ENCODE results near the gene MARK4.
"Not testable (repeated sequence)": the region's sequence is repeated elsewhere in the genome, so short reads cannot be mapped to it uniquely, and the experiment has no call there.

Gene MARK4

DNA sequence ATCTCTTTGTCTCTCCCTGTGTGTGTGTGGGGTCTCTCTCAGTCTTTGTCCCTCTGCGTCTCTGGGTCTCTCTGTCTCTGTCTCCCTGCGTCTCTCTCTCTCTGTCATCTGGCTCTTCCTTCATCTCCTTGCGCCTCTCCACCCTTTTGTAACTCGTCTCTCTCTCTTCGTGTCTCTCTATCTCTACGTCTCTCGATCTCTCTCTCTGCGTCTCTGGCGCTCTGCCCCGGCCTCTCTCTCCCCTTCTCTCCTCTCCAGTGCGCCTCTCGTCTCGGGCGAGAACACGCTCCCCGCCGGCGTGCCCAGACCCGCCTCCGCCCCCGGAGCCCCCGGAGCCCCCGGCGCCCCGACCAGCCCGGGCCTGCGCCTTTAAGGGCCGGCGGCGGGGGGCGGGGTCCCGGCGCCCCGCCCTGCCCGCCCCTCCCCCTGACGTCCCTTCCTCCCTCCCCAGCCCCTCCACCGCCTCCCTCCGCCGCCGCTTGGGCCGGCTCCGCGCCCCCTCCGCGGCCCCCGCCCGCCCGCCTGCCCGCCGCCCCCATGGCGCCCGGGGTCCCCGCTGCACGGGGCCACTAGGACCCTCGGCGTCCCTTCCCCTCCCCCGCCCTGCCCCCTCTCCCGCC, at the start of gene MARK4:
Gene MARK4, plus strand, starts transcription at position 440 of the 620 bp plus-strand sequence. CDS start 318 bp downstream, outside the sequence.
- peak; percentile 33 to 44 for DNase-seq (ENCODE audit: low read depth in 2 of 2)

DNA sequence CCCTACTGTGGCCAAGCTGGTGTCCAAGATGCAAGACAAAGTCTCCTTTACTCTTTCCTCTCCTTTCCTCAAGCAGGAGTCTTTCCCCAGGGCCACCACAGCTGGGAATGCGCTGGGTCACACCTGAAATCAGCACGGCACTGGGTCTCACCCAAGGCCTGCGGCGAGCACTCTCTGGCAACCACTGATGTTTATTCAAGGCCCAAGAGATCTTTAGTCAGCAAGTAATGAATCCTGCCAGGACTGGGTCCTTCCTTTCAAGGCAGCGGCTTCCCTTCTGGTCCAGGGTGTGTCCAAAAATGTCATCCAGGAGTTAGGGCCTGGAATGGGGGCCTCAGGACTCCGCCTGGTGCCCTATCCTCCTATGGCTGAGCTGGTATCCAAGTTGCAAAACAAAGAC, 48.4 kb upstream of the MARK4 start:
- no peak for DNase-seq (ENCODE audit: low read depth in 2 of 2)

DNA sequence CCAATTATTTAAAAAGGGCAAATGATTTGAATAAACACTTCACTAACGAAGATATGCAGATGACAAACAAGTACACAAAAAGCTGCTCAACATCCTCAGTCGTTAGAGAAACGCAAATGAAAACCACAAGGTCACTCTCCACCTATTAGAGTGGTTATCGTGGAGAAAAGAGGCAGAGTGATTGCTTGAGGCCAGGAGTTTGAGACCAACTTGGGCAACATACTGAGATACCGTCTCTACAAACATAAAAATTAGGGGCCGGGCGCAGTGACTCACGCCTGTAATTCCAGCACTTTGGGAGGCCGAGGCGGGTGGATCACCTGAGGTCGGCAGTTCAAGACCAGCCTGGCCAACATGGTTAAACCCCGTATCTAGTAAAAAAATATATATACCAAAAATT, 45.3 kb upstream of the MARK4 start:
- no peak for DNase-seq (ENCODE audit: low read depth in 2 of 2)

DNA sequence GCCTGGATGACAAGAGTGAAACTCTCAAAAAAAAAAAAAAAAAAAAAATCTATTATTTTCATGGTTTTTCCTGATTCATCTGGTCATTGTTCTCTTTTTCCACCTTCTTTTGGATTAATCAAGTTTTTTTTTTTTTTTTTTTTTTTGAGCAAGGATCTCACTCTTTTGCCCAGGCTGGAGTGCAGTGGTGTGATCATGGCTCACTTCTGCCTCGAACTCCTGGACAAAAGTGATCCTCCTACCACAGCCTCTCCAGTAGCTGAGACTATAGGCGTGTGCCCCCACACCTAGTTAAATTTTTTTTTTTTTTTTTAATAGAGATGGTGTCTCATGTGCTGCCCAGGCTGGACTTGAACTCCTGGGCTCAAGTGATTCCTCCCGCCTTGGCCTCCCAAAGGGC, 44.7 kb upstream of the MARK4 start:
- no peak for DNase-seq (ENCODE audit: low read depth in 2 of 2)

DNA sequence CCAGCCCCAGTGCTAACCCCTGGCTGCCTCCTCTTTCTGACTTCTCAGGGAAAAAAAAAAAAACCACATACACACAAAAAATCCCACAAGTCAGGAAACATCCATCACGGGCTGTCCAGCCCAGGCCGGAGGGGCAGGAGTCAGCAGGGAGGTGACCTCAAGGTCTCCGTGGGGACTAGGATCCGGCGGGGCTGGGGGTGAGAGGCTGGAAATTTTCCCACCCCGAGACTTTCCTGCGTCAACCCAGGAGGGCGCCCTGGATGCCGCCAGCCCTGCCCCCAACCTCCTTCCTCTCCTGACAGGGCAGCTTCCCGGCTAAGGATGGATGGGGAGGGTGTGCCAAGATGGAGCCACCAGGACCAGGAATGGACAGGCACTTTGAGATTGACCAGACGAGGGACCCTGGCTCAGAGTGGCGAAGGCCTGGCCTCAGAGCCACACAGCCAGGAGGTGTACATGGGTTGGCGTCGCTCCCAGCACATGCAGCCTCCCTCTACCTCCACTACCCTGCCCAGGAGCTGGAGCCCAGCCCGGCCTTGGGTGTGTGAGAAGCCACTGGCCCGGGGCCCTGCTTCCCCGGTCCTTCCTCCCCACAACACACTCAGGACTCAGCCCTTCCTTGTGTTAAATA, 39.2 kb upstream of the MARK4 start:
- no peak for DNase-seq (ENCODE audit: low read depth in 2 of 2)

DNA sequence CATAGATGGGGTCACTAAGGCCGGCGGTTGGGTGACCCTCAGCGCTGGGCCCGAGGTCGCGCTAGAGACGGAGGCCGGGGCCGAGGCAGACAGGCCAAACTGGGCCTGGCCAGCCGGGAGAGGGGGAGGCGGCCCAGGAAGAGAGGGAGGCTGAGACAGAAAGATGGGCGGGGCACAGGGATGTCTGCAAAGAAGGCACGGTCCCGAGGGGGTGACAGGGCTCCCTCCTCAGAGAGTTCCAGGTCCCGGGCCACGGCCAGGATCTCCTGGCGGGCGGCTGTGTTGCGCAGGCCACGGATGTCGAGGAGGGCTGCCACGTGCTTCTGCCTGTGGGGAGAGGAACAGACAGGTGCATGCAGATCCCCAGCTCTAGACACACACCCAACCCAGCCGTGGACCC, 38.0 kb upstream of the MARK4 start:
- no peak for DNase-seq (ENCODE audit: low read depth in 2 of 2)

DNA sequence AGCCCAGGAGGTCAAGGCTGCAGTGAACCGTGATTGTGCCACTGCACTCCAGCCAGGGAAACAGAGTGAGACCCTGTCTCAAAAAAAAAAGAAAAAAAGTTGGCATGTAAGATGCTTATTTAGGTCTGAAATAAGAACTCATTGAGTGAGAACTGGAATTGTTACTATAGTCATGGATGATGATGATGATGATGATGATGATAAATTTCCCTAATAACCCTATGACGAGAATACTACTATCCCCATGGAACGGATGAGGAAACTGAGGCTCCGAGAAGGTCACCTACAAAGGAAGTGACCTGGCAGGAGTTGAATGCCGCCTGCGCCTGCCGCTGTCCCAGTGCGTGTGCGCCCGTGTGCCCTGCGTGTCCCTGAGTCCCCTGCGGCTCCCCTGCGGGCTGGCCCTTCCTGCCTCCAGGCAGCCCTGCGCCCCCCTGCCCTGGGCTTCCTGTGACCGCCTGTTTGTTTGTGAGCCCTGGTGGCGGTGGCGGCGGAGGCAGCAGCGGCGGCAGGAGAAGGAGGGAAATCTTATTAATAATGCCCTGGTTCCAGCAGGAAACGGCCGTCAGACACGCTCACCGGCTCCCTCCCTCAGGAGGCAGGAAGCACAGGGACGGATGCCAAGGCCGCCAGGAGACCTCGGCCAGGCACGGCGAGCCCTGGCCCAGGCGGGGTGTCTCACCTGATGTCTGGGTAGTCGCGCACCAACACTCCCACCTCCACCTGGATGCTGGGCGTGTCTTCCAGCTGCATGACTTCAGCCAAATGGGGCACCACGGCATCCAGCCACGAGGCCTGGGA, 35.5 kb upstream of the MARK4 start:
- DNase-seq (ENCODE audit: low read depth in 2 of 2): no peak

DNA sequence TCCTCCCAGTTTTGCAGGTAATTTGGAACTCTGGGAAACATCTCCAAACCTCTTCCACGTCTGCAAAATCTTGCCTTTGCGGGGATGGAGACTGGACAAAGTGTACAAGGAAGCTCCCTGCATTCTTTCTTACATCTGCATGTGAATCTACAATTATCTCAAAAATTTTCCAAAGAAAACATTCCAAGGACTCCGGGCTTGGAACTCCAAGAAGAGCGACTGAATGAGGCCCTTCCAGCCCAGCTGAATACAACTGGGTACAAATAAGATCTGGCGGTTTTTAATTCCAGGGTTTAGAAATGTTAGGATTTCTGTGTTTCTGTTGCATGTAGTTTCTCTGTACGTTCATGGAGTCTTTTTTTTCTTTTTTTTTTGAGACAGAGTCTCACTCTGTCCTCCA, 34.4 kb upstream of the MARK4 start:
- no peak for DNase-seq (ENCODE audit: low read depth in 2 of 2)

DNA sequence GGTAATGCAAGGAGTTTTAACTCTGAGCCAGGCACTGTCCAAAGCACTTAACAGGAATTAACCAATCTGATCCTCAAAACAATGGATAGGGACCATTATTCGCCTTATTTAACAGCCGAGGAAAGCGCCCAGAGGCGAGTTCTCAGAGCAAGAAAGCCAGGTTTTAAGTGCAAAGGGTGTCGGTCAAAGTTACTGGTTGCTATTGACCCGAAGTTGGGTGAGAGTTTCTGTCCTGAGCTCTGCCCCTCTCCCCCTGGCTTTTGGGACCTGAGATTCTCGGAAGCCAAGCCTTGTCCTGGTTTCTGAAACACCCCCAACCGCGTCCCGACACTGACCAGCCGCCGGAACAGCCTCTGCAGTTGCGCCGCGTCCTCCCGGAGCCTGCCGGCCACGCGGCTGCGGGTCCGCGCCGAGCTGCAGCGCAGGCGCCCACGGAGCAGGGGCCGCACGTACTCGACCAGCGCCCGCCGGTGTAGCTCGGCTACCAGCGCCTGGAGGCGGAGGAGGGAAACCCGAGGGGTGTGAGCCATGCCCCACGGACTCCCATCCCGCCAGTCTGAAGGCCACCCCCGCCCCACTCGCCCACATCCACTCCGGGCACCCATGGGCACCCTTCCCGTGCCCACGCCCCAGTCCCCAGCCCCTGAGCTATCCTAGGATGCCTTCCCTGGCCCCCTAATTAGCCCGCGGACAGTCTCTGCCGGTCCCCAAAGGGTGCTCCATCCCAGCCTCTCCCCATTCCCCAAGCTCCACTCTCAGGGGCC, 33.7 kb upstream of the MARK4 start:
- no peak for DNase-seq (ENCODE audit: low read depth in 2 of 2)

DNA sequence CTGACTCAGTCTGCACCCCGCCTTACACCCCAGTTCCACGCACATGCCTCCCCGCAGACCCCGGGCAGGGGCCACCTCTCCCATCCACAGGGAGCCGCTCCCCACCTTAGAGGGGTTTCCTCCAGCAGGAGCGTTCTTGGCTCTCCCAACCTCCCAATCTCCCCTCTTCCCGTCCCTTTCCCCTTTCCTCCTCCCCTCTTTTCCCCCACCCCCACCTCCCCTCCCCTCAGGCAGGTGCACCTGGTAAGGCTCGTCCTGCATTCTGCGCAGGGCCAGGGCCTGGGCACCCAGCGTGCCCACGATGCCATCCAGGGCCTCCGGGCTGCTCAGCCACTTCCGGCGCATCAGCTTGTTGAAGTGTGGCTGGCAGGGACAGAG, 33.1 kb upstream of the MARK4 start:
- no peak for DNase-seq (ENCODE audit: low read depth in 2 of 2)

DNA sequence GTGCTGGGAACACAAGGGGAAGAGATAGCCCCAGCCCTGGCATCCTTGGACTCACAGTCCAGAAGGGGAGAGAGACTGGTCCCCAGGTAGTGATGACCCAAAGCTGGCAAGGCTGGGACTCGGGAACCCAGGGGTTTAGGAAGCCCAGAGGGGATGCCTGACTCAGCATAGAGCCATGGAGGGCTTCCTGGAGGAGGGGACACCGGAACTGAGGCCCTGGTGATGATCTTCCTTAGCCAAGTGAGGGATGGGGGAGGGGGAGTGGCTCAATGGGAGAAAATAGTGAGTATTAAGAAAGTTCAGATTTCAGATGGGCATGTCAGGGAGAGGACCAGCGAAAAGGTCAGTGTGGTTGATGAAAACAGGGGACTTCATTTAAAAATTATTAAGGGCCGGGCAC, 32.6 kb upstream of the MARK4 start:
- no peak for DNase-seq (ENCODE audit: low read depth in 2 of 2)

DNA sequence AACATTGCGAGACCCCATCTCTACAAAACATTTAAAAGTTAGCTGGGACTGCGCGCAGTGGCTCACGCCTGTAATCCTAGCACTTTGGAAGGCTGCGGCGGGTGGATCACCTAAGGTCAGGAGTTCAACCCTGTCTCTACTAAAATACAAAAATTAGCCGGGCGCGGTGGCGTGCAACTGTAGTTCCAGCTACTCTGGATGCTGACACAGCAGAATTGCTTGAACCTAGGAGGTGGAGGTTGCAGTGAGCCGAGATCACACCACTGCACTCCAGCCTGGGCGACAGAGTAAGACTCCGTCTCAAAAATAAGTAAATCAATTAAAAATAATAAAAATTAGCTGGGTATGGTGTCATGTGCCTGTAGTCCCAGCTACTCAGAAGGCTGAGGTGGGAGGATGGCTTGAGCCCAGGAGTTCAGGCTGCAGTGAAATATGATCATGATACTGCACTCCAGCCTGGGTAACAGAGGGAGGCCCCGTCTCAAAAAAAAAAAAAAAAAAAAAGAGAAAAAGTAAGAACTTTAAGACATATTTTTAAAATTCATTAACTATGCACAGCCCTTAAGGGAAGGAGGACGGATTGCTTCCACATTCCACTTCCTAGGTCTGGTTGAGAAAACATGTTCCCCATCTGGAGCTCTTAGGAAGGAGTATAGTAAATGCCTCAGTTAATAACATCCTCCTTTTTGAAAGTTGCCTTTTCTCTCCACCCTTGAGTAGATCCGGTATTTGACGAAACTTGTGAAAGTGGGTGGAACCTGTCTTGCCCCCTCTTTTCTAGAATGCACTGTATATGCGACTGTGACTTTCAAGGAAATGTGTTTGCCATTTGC, 31.9 kb upstream of the MARK4 start:
- DNase-seq (ENCODE audit: low read depth in 2 of 2): no peak

DNA sequence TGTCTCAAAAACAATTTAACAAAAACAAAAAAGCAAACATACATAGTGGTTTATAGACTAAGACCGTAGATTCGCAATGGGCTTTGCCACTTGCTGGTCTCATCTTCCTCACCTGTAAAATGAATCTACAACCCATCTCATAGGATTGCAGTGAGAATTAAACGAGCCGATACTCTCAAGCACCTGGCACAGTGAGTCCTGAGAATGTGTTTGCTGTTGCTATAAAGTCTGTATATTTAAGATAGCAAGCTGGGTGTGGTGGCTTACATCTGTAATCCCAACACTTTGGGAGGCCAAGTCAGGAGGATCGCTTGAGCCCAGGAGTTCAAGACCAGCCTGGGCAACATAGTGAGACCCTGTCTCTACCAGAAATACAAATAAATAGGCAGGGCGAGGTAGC, 28.3 kb upstream of the MARK4 start:
- no peak for DNase-seq (ENCODE audit: low read depth in 2 of 2)

DNA sequence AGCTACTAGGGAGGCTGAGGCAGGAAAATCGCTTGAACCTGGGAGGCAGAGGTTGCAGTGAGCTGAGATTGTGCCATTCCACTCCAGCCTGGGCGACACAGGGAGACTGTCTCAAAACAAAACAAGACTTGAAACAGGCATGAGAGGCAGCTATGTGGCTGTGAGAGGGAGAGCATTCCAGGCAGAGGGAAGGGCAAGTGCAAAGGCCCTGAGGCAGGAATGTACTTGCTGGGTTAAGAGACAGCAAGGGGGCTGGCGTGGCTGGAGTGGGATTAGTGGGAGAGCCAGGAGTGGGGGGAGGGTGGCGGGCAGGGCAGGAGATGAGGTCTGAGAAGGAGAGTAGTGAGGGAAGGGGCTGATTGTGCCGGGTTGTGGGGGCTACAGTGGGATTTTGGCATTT, 27.2 kb upstream of the MARK4 start:
- no peak for DNase-seq (ENCODE audit: low read depth in 2 of 2)

DNA sequence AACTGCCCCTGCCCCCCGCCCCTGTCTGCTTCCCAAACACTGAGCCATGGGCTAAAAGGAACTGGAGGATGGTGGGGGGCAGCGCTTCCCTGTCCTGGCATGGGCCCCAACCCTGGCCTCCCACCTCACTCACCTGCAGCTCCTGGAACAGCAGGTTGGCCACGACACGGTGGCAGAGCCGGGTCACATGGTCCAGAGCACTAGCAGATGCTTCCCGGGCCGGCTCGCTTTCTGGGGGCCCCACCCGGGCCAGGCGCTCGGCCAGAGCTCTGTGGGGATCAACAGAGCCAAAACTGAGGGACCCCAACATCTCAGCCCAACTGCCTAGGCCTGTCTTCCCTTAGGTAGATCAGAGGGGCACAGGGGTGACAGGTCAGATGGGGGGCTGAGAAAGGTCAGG, 26.4 kb upstream of the MARK4 start:
- no peak for DNase-seq (ENCODE audit: low read depth in 2 of 2)

DNA sequence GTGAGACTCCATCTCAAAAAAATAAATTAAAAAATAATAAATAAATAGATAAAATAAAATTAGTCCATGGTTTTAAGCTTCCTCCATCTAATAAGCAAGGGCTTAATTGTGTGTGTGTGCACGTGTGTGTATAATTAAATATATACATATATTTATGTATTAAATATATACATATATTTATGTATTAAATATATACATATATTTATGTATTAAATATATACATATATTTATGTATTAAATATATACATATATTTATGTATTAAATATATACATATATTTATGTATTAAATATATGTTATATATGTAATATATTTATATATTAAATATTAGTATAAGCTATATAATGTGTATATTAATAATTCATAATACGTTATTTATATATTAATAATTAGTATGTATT, 22.0 kb upstream of the MARK4 start:
- DNase-seq (ENCODE audit: low read depth in 2 of 2): not testable (repeated sequence)

DNA sequence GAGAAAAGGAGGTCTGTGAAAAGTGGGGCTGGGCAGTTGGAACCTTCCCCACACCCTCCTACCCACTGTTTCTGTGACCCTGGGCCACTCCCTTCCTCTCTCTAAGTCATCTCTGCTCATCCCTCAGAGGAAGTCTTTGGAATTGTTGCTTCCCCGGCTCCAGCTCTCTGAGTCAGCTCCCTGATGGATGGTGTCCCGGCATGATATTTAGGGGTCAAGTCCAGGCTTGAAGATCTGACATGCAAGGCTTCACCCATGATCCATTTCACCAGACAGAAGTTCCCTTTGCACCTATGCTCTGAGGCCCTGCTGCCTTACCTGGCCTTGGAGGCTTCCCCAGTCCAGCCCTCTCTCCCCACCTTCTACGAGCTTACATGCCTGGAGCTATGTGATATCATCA, 19.2 kb upstream of the MARK4 start:
- no peak for DNase-seq (ENCODE audit: low read depth in 2 of 2)

DNA sequence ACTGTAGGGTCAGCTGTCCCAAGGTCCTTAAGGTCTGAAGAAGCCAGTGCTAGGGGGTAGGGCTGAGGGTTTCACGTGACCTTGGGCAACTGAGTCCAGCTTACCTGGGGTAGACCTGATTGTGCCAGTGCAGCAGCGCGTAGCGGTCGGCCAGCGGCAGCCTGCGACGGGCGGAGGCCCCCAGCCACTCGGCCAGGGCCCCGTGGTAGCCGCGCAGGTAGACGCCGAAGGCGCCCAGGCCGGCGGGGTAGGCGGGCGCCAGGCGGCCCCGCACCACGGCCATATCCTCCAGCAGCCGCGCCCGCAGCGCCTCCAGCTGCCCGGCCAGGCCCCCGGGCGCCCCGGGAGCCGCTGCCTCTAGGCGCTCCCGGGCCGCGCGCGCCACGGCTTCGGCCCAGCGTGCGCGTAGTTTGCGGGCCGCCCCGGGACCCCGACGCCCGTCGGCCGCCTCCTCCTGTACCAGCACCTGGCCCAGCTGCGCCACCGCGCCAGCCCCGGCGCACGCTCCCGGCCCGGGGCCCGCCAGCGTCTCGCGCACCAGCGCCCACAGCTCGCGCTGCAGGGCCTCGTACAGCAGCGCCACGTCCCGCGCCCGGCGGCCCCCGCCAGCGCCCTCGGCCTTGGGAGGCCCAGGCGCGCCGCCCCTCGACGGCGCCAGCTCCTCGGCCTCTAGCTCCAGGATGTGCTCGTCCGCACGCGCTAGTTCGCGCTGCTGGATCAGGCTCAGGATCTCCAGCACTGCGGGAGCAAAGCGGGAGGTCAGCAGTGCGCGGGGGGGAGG, 16.8 kb upstream of the MARK4 start:
- no peak for DNase-seq (ENCODE audit: low read depth in 2 of 2)

DNA sequence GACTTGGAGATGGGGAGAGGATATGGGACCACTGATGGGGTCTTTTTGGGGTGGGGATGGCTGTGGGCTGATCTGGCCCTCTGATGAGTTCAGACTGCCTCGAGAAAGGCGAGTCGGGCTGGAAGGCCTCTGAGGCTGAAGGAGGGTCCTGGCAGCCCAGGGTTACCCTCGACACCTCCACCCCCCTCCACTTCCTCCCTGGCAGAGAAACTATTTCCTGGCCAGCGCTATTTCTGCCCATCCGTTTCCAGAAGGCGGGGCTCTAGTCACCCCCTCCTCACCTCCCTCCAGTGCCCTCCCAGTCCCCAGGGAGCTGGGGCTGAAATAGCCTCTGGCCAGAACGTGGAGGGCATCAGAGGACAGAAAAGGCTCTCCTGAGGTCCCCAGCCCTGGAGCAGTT, 15.6 kb upstream of the MARK4 start:
- no peak for DNase-seq (ENCODE audit: low read depth in 2 of 2)

DNA sequence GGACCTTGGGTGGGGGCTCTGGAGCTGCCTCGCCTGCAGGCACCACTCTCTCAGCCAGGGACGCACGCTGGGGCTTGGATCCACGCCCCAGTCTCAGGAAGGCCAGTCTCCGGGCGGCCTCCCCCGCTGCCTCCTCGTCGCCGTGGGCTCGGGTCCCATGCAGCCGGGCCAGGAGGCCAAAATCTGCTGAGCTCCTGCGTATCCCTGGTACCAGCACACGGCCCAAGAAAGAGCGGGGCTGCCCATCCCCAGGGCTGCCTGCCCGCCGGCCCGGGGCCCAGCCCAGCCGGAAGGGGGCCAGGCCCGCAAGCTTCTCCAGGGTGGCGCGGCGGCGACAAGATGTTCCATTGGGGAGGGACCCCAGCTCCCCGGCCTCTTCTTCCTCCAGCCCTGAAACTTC, 12.5 kb upstream of the MARK4 start:
- no peak for DNase-seq (ENCODE audit: low read depth in 2 of 2)

Data from stimulated activated CD4-positive, alpha-beta T cell treated with anti-CD3 and anti-CD28 coated beads, Interleukin-4, amount 100 ng/mL, for 48 hours (primary cell).